Hindlimb muscle (tissue), 1 donor: ENCODE measurements around the gene SLC48A1. TPM values are rescaled to one million over a fixed set of nuclear protein-coding genes. Genes with fewer than 3 reads are reported as not detected.

Source experiments
- DNase-seq: peaks from one replicate; pipeline ENCODE4 v3.0.0-alpha.2; 2013
- polyA plus RNA-seq: library from polyadenylated mRNA; unstranded; fragments of 120-200 nt; gene quantifications from one replicate; pipeline ENCODE4 v1.2.1, GENCODE V29; 2013; ENCODE audit not compliant: insufficient read length

The SLC48A1 gene
- polyA plus RNA-seq, 1 donor, result 13.7 TPM

- DNase-seq, result peak; percentile 82
These were observed 14.0 kb upstream of the SLC48A1 start, which contains the start of gene RAPGEF3 for GRCh38 chr12:47758834-47759690. TSS of gene RAPGEF3 (minus strand) at chr12:47758880. CDS start at chr12:47758556, 324 bp downstream.

DNA sequence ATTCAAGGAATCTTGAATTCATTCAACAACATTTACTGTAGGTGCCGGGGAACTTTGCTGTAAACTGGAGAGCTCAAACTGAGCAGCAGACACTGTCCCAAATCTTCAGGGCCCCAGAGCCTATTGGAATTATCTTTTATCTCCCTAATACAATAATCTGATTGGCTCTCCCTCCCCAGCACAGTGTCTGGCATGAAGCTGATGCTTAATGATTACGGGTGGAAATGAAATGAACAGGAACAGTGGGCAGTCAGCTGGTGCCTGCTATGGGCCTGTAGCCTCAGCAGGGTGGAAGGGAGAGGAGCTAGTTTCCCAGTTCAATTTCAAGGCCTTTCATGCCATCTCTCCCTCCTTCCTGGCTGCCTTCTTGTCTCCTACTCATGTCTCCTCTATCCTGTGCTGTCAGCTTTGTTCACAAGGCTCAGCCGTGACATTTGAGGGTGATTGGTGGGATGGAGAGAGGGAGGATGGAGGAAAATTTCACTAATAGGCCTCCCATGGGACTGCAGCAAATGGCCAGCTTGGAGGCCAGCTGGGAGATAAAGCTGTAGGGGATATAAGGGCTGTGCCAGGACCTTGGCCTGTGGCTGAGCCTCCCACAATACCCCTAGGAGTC, 10.1 kb upstream of the SLC48A1 start:
- no peak for DNase-seq

- DNase-seq, result no peak
These were observed 9.3 kb upstream of the SLC48A1 start for GRCh38 chr12:47763481-47764346.

DNA sequence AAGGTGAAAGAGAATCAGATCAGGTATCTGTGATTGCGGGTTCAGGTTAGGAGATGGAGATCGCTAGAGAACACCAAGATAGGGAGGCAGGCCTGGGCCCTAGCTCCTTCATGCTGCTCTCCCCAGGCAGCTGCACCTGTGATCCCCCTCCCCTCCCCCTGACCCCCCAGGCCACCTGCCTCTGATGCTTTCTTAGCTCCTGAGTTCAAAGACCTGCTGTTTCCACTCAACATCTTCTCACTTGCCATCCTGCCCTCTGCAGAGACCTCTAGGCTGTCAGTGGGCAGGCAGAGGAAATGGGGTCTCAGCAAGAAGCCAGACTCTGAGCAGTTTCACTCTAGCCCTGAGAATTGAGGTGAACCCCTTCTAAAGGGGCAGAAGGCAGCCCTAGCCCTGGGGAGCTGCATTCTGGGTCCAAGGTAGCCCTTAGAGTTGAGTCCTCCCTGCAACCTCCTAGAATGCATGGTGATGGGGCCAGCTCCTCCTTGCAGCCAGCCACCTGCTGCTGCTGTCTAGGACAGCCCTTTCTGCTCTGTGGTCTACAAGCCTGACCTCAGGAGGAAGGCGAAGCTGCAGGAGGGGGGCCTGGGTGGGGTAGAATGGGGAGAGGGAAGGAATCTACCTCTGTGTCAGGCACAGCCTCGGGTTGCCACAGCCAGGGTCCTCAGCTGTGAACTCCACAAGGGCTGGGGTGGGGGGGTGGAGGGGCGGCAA, 6.4 kb upstream of the SLC48A1 start:
- no peak for DNase-seq

DNA sequence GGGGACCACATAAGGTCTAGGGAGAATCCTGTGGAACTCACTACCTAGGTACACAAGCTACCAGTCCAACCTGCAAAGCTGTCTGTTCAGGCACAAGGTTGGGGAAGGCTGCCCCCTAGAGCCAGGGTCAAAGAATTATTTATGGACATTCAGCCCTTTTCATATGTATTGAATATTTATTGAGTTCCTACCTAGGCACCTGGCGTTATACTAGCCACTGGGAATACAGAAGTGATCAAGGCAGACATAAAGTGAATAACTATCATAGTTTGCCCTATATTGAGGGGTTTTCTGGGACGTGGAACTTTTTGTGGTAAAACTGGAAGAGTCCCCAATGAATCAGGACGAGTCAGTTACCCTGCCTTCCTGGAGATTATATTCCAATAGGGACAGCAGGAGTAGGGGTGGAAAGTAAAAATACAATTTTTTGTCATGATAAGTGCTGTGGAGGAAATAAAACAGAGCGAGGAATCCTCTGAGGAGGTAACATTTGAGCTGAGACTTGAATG, 5.8 kb upstream of the SLC48A1 start:
- DNase-seq, result no peak

DNA sequence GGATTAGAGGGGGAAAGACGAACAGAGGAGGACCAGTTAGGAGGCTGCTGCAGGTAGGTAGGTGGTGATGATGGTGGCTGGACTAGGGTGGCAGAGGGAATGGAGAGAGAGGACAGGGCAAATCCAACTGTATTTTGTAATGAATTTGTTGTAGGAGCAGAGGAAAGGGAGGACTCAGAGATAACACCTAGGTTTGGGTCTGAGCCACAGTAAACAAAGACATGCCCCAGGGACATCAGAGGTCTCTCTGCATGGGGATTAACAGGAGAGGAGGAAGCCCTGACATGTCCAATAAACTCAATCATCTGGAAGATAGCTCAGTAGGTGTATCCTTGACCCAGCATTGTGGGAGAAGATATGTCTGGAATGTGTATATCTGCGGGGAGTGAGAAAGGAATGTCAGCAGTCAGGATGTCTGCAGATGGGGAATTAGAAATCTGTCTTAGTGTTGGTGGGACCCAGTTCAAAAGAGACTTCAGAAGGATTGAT, 4.7 kb upstream of the SLC48A1 start:
- no peak for DNase-seq

GRCh38 chr12:47769234-47770085, 3.6 kb upstream of the SLC48A1 start:
- no peak for DNase-seq

- no peak for DNase-seq
These were observed 2.8 kb upstream of the SLC48A1 start for GRCh38 chr12:47770086-47770726.

DNA sequence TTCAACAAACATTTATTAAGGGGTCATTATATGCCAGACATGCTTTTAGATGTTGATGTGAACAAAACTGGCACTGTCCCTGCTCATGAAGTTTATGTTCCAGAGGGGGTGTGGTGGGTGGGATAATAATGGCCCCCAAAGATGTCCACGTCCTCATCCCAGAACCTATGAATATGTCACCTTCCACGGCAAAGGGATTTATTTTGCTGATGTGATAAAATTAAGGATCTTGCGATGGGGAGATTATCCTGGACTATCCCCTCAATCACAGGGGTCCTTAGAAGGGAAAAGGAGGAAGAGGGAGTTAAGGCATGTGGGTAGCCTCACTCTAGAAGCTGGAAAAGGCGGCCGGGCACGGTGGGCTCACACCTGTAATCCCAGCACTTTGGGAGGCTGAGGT, 1.7 kb upstream of the SLC48A1 start:
- no peak for DNase-seq

DNA sequence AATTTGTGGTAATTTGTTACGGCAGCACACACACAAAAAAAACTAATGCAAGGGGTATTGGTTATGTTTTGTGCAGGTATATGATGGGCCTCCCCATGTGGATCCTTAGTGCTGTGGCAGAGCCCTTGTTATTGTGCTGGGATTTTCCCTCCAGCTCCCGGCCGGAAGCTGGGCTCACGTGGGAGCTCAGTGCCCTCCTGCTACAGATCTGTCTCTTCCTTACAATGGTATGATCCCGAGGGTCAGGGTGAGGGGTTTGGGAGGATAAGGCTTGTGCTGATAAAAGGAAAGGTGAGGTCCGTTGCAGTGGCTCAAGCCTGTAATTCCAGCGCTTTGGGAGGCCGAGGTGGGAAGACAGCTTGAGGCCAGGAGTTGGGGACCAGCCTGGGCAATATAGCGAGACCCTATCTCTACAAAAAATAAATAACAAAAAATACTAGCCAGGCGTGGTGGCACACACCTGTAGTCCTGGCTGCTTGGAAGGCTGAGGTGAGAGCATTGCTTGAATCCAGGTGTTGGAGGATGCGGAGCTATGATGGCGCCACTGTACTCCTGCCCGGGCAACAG, 861 bp upstream of the SLC48A1 start:
- DNase-seq, result no peak

- no peak for DNase-seq
These were observed 338 bp upstream of the SLC48A1 start for GRCh38 chr12:47772738-47773061.

DNA sequence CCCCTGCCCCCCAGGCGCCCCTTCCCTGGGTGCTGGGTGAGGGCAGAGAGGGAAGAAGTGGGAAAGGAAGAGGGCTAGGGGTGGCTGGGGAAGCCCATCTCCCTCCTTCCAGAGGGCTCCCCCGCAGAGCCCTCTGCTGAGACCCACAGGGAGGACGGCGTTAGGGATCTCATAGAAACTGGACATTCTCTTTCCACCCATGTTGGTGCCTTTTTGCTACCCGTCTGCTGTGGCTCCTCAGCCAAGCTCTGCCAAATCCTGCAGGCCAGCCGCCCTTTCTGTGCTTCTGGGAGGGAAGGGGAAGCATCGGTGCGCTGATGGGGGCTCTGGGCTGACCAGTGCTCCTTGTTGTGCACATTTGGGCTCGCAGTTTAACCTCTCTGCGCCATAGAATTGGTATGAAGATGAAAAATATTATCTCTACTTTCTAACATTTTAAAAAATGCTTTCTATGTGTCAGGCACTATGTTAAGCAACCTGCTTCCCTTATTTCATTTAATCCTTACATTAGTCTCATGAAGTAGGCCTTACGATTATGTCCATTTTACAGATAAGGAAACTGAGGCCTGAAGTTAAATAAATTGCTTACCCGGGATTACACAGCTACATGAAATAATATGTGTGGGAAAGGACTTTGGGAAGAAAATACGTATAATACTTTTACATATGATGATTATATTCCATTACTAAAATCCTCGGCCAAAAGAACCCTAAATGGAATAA, 981 bp downstream of the SLC48A1 start:
- no peak for DNase-seq

- no peak for DNase-seq
These were observed 1.6 kb downstream of the SLC48A1 start for GRCh38 chr12:47774663-47775062.

DNA sequence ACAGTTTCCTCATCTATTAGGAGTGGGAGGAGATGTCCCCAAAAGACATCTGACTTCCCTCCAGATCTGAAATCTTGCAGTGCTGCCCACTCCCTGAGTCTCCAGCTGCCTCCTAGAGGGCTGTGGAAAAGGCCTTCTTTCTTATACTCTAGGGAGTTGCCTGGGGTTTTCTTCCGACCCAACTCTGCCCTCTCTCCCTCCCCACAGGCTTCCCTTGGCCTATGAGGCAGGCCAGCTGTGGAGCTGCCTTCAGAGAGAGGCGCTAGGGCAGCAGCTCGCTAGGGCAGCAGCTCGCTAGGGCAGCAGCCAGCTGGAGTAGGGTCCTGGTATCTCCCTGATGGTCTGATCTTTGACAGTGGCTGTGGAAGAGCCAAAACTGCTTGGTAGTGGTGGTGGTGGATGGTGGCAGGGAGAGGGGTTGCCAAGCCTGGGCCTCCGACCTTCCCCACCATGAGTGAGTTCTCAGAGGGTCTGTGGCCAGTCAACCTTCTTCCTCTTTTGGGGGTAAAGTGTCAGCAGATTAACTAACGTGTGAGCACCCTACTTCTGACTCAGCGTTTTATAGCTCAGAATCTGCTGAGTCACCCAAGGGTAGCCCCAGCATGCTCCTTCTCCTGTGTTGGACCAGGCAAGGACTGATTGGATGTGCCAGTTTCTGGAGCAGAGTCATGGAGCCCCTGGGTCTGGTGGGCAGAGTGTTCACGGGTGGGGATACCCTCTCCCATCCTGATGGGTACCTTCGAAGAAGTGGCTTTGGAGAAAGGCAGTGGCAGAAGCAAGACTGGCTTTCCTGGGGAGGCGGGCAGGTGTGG, 2.3 kb downstream of the SLC48A1 start:
- no peak for DNase-seq

DNA sequence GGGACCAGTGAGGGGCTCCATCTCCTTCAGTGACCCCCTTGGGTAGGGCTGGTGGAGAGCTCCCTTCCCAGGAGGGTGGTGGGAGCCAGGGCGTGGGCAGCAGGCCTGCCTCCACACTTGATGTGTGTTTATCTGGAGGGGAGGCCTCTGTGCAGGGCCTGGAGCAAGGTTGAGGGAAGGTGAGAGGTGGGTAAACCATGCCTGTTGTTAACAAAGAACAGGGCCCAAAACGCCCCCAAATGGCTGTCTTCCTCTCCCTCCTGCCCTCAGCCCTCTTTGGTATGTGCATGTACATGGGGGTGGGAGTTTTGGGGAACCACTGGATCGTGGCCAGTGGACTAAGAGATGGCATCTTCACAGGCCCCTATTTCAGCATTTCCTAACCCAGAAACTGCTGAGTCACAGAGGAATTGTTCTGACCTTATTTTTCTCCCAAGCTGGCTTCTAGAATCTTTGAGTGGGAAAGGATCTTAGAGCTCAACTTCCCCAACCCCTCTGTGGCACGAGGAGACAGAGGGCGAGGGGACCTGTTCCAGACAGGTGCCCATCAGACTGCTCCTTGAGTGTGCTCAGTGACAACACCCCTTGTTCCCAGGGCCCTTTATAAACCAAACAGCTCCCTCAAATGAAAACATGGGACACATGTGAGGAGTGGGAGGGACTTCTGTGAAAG, 3.6 kb downstream of the SLC48A1 start:
- DNase-seq, result no peak

GRCh38 chr12:47777151-47777550, 4.1 kb downstream of the SLC48A1 start:
- no peak for DNase-seq

DNA sequence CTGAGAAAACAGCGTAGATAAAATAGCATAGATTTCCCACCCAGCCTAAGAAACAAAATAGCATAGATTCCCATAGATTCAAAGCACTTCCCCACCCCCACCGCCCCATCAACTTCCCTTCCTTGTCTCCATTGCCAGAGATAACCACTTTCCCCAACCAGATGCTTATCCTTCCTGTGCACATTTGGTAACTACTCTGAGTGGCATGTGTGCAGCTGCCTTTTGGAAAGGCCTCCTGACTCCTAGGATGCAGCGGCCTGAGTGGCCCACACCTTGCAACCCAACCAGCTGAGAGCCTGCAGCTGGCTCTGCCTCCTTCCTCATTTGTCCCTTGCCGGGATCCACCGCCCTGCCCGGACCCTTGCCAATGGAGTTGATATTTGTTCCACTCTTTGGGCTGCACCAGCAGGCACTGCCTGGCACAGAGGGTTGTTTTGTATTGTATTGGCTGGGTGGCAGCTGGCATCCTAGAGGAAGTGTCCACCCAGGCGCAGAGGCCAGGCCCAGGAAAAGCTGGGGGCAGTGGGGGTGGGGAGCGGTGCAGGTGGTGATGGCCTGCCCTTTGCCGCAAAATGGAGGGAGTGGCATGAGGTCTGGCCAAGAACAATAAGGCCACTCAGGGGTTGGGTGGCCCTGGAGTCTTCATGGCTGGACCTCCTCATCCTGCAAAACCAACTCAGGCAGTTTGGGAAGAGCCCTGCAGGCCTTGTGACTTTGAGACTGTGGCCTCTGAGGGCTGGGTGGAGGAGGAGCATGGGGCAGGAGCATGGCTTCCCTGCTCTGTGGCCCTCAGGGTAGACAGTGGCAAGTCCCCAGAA, 4.9 kb downstream of the SLC48A1 start:
- no peak for DNase-seq
